PFSK-1 (cell line): Measurements from ENCODE around the gene PCSK9.

ENCODE experiments used
- FOXP2 ChIP-seq: optimal IDR thresholded peaks from 2 replicates; pipeline ENCODE3; 2011; ENCODE audit warnings: borderline replicate concordance, control low read depth, inconsistent platforms; ENCODE audit not compliant: insufficient read depth; ENCODE audit errors: extremely low read length, extremely low read depth
- POLR2AphosphoS5 ChIP-seq: IDR thresholded peaks from 2 replicates; pipeline ENCODE4 v1.6.1; 2012; ENCODE audit warnings: low read depth, mild to moderate bottlenecking, control low read depth, low read length, moderate library complexity
- SIN3A ChIP-seq: IDR thresholded peaks from 2 replicates; pipeline ENCODE4 v1.6.1; 2012; ENCODE audit warnings: mild to moderate bottlenecking, low read length, moderate library complexity, borderline replicate concordance; ENCODE audit not compliant: insufficient read depth
- TAF1 ChIP-seq: IDR thresholded peaks from 2 replicates; pipeline ENCODE4 v1.6.1; 2012; ENCODE audit warnings: low read length, control low read depth, borderline replicate concordance; ENCODE audit not compliant: insufficient read depth
- TF ChIP-seq, protein P1 (sequence below), 2 experiments: IDR thresholded peaks; 2 replicates each; pipeline versions ENCODE4 v1.6.1 to v1.8.0; 2011 to 2012; ENCODE audit warnings: low read depth in 2 of 2, low read length in 2 of 2, control low read depth in 1 of 2, inconsistent platforms in 1 of 2, mild to moderate bottlenecking in 1 of 2, moderate library complexity in 1 of 2; ENCODE audit not compliant: insufficient read depth in 1 of 2

GRCh38 chr1:54994355-54994990, 44.9 kb upstream of the PCSK9 start:
- no peak for TF ChIP-seq POLR2AphosphoS5
- no peak for TF ChIP-seq SIN3A
- no peak for TF ChIP-seq TAF1
- TF ChIP-seq FOXP2: no peak
- TF ChIP-seq, protein P1, sequence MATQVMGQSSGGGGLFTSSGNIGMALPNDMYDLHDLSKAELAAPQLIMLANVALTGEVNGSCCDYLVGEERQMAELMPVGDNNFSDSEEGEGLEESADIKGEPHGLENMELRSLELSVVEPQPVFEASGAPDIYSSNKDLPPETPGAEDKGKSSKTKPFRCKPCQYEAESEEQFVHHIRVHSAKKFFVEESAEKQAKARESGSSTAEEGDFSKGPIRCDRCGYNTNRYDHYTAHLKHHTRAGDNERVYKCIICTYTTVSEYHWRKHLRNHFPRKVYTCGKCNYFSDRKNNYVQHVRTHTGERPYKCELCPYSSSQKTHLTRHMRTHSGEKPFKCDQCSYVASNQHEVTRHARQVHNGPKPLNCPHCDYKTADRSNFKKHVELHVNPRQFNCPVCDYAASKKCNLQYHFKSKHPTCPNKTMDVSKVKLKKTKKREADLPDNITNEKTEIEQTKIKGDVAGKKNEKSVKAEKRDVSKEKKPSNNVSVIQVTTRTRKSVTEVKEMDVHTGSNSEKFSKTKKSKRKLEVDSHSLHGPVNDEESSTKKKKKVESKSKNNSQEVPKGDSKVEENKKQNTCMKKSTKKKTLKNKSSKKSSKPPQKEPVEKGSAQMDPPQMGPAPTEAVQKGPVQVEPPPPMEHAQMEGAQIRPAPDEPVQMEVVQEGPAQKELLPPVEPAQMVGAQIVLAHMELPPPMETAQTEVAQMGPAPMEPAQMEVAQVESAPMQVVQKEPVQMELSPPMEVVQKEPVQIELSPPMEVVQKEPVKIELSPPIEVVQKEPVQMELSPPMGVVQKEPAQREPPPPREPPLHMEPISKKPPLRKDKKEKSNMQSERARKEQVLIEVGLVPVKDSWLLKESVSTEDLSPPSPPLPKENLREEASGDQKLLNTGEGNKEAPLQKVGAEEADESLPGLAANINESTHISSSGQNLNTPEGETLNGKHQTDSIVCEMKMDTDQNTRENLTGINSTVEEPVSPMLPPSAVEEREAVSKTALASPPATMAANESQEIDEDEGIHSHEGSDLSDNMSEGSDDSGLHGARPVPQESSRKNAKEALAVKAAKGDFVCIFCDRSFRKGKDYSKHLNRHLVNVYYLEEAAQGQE (IDR thresholded peaks at IDR 0.05; ENCODE audit: insufficient read depth in 1 of 2, low read depth in 2 of 2, low read length in 2 of 2): no peak
